ENCODE measurements around the gene C6orf62. TPM values are rescaled to one million over a fixed set of nuclear protein-coding genes. Genes with fewer than 3 reads are reported as not detected.
"Not testable (repeated sequence)": the region's sequence is repeated elsewhere in the genome, so short reads cannot be mapped to it uniquely, and the experiment has no call there.

C6orf62 gene
- total and polyA plus RNA-seq, 12 donors, result 52.3 to 121 (median 102) TPM

DNA sequence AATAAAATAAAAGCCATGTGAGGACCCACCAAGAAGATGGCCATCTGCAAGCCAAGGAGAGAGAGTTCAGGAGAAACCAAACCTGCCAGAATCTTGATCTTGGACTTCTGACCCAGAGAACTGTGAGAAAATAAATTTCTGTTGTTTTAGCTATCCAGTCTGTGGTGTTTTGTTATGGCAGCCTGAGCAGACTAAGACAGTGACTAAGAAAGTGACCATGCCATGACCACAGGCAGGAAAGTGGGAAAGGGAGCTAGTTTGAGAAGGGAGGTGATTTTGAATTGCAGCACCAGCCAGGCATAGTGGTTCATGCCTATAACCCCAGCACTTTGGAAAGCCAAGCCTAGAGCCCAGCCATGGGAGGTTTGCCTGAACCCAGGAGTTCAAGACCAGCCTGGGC, 21.9 kb upstream of the C6orf62 start:
- Histone ChIP-seq H3K27me3 (no peaks in the 10 kb centered on the region), H3K27ac (no peak overlapping the region), H3K4me1 (replicated peaks in 1 of 2) (peaks cover 0 to 14% of the 10 kb centered on the region in 2 donors), H3K4me3 (no peak overlapping the region), H3K36me3 (replicated peaks in 1 of 2) (no peaks in the 10 kb centered on the region), H3K9me3 (replicated peaks in 1 of 3) (no peaks in the 10 kb centered on the region)
- TF ChIP-seq POLR2A (IDR thresholded peaks at IDR 0.05), result no peak
- TF ChIP-seq, protein P1, sequence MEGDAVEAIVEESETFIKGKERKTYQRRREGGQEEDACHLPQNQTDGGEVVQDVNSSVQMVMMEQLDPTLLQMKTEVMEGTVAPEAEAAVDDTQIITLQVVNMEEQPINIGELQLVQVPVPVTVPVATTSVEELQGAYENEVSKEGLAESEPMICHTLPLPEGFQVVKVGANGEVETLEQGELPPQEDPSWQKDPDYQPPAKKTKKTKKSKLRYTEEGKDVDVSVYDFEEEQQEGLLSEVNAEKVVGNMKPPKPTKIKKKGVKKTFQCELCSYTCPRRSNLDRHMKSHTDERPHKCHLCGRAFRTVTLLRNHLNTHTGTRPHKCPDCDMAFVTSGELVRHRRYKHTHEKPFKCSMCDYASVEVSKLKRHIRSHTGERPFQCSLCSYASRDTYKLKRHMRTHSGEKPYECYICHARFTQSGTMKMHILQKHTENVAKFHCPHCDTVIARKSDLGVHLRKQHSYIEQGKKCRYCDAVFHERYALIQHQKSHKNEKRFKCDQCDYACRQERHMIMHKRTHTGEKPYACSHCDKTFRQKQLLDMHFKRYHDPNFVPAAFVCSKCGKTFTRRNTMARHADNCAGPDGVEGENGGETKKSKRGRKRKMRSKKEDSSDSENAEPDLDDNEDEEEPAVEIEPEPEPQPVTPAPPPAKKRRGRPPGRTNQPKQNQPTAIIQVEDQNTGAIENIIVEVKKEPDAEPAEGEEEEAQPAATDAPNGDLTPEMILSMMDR (IDR thresholded peaks at IDR 0.05), result no peak
- DNase-seq, result no peak
- intact Hi-C loops (cut with DNase I), result no loop called here

DNA sequence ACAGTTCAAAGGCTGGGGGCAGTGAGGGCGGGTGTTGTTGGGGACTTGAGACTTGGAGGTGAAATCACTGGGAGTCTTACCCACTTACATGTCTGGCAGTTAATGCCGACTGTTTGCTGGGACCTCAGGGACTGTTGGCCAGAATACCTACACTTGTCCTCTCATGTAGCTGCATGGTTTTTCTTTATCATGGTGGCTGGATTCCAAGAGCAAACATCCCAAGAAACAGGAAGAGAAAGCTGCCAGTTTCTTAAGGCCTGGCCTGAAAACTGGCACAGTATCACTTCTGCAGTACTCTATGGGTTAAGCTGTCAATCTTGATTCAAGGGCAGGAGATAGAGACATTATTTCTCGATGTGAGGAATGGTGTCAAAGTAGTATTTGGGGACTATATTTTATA, 19.8 kb upstream of the C6orf62 start:
- intact Hi-C loops (cut with DNase I), result no loop called here
- TF ChIP-seq, protein P1 (IDR thresholded peaks at IDR 0.05), result no peak
- TF ChIP-seq POLR2A (IDR thresholded peaks at IDR 0.05), result no peak
- H3K27ac ChIP-seq, result no peak overlapping the region

DNA sequence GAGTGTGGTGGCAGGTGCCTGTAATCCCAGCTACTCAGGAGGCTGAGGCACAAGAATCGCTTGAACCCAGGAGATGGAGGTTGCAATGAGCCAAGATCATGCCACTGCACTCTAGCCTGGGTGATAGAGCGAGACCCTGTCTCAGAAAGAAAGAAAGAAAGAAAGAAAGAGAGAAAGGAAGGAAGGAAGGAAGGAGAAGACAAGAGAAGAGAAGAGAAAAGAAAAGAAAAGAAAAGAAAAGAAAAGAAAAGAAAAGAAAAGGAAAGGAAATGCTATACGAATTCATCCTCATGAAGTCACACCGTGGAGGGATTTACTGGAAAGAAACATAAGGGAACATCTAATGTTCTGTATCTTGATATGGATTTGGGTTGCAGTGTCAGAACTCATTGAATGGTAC, 15.8 kb upstream of the C6orf62 start:
- WGBS, 4 donors, result 69 to 88% (median 86%) methylated on average over 4 of the region's 4 CpGs
- intact Hi-C loops (cut with DNase I); H3K36me3 ChIP-seq (replicated peaks in 1 of 2); H3K4me3 ChIP-seq; H3K27me3 ChIP-seq; H3K4me1 ChIP-seq (replicated peaks in 1 of 2); H3K9me3 ChIP-seq (replicated peaks in 1 of 3); DNase-seq; H3K27ac ChIP-seq: not testable (repeated sequence)

More for the DNA sequence above, 19.8 kb upstream of the C6orf62 start:
- H3K27me3 ChIP-seq, result no peaks in the 10 kb centered on the region
- WGBS, 4 donors, result 72 to 80% (median 75%) methylated on average over 3 of the region's 3 CpGs
- no peaks in the 10 kb centered on the region for H3K9me3 ChIP-seq (replicated peaks in 1 of 3)
- no peak for DNase-seq
- H3K4me1 ChIP-seq (replicated peaks in 1 of 2), result peaks cover 0 to 9% of the 10 kb centered on the region in 2 donors
- H3K36me3 ChIP-seq (replicated peaks in 1 of 2), result no peaks in the 10 kb centered on the region
- no peak overlapping the region for H3K4me3 ChIP-seq

DNA sequence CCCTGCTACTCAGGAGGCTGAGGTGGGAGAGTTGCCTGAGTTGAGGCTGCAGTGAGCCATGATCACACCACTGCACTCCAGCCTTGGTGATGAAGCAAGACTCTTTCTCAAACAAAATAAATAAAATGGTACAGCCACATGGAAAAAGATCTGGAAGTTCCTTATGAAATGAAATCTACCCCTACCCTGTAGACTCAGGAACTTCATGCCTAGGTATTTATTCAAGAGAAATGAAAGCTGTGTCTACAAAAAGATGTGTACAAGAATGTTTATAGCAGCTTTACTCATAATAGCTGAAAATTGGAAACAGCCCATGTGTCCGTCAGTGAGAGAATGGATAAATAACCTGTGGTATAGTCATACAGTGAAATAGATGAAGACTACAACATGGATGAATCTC, 15.2 kb upstream of the C6orf62 start:
- Histone ChIP-seq H3K9me3 (replicated peaks in 1 of 3) (peaks cover 0 to 8% (median 0%) of the 10 kb centered on the region in 3 donors), H3K27ac (no peak overlapping the region), H3K36me3 (replicated peaks in 1 of 2) (no peaks in the 10 kb centered on the region), H3K4me3 (no peak overlapping the region), H3K27me3 (no peaks in the 10 kb centered on the region), H3K4me1 (replicated peaks in 1 of 2) (no peaks in the 10 kb centered on the region)
- WGBS, 4 donors, result 78 to 96% (median 92%) methylated on average over 1 of the region's 1 CpG
- intact Hi-C loops (cut with DNase I), result no loop called here
- DNase-seq, result no peak
- TF ChIP-seq, protein P1 (IDR thresholded peaks at IDR 0.05), result no peak
- TF ChIP-seq POLR2A (IDR thresholded peaks at IDR 0.05), result no peak

DNA sequence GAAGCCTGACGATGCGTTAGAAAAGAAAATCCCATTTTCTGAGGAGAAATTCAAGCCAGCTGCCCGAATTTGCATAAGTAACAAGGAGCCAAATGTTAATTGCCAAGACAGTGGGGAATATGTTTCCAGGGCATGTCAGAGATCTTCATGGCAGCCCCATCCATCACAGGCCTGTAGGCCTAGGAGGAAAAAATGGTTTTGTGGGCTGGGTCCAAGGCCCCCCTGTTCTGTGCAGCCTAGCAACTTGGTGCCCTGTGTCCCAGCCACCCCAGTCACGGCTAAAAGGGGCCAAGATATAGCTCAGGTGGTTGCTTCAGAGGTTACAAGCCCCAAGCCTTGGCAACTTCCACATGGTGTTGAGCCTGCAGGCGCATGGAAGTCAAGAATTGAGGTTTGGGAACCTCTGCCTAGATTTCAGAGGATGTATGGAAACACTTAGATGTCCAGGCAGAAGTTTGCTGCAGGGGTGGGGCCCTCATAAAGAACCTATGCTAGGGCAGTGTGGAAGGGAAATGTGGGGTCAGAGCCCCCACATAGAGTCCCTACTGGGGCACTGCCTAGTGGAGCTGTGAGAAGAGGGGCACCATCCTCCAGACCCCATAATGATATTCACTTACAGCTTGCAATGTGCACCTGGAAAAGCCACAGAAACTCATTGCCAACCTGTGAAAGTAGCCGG, 12.6 kb upstream of the C6orf62 start:
- H3K9me3 ChIP-seq (replicated peaks in 1 of 3); H3K27me3 ChIP-seq; DNase-seq; H3K36me3 ChIP-seq (replicated peaks in 1 of 2); H3K27ac ChIP-seq; intact Hi-C loops (cut with DNase I); H3K4me3 ChIP-seq; H3K4me1 ChIP-seq (replicated peaks in 1 of 2): not testable (repeated sequence)
- 81 to 88% (median 84%) methylated on average over 4 to 6 of the region's 6 CpGs for WGBS, 4 donors

DNA sequence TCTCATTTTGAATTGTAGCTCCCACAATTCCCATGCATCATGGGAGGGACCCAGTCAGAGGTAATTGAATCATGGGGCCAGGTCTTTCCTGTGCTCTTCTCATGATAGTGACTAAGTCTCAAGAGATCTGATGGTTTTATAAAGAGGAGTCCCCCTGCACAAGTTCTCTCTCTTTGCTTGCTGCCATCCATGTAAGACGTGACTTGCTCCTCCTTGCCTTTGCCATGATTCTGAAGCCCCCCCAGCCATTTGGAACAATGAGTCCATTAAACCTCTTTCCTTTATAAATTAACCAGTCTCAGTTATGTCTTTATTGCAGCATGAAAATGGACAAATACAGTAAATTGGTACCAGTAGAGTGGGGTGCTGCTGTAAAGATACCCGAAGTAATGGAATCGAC, 11.7 kb upstream of the C6orf62 start:
- H3K27ac ChIP-seq; intact Hi-C loops (cut with DNase I); DNase-seq; H3K27me3 ChIP-seq; H3K4me1 ChIP-seq (replicated peaks in 1 of 2); H3K36me3 ChIP-seq (replicated peaks in 1 of 2); H3K9me3 ChIP-seq (replicated peaks in 1 of 3); H3K4me3 ChIP-seq: not testable (repeated sequence)
- 69 to 90% (median 87%) methylated on average over 3 of the region's 3 CpGs for WGBS, 4 donors

Measured in adrenal gland (tissue), 12 donors.